Measurements from ENCODE around the gene LRCH1.

The LRCH1 gene

GRCh38 chr13:46771693-46772092 lies 218.7 kb downstream of the LRCH1 start:
- no peaks in the 10 kb centered on the region for H3K4me1 Mint-ChIP-seq (ENCODE audit: low read depth)
- H3K27ac Mint-ChIP-seq: no peak overlapping the region
- H3K4me3 Mint-ChIP-seq: no peak overlapping the region
- no peaks in the 10 kb centered on the region for H3K27me3 Mint-ChIP-seq (ENCODE audit: low read depth)
- DNase-seq (ENCODE audit: low spot score): no peak
- no peaks in the 10 kb centered on the region for H3K9me3 Mint-ChIP-seq
- peaks cover 44% of the 10 kb centered on the region for H3K36me3 Mint-ChIP-seq (ENCODE audit: low read depth)

GRCh38 chr13:46773541-46773940 lies 220.6 kb downstream of the LRCH1 start:
- Mint-ChIP-seq H3K4me3 (no peak overlapping the region), H3K36me3 (ENCODE audit: low read depth) (peaks cover 51% of the 10 kb centered on the region)

GRCh38 chr13:46775385-46776107 lies 222.6 kb downstream of the LRCH1 start:
- Mint-ChIP-seq H3K27ac (no peak overlapping the region), H3K4me1 (ENCODE audit: low read depth) (peaks cover 2% of the 10 kb centered on the region), H3K36me3 (ENCODE audit: low read depth) (peaks cover 48% of the 10 kb centered on the region), H3K9me3 (no peaks in the 10 kb centered on the region), H3K27me3 (ENCODE audit: low read depth) (no peaks in the 10 kb centered on the region), H3K4me3 (no peak overlapping the region)
- no peak for DNase-seq (ENCODE audit: low spot score)

More at GRCh38 chr13:46773541-46773940, 220.6 kb downstream of the LRCH1 start:
- Mint-ChIP-seq H3K9me3 (no peaks in the 10 kb centered on the region), H3K27ac (no peak overlapping the region), H3K27me3 (ENCODE audit: low read depth) (no peaks in the 10 kb centered on the region), H3K4me1 (ENCODE audit: low read depth) (peaks cover 2% of the 10 kb centered on the region)
- DNase-seq (ENCODE audit: low spot score): no peak

- H3K27ac Mint-ChIP-seq: peak overlapping the region; percentile 27
- no peaks in the 10 kb centered on the region for H3K27me3 Mint-ChIP-seq (ENCODE audit: low read depth)
- no peaks in the 10 kb centered on the region for H3K9me3 Mint-ChIP-seq
- peaks cover 8% of the 10 kb centered on the region for H3K4me1 Mint-ChIP-seq (ENCODE audit: low read depth)
- no peak overlapping the region for H3K4me3 Mint-ChIP-seq
- peaks cover 46% of the 10 kb centered on the region for H3K36me3 Mint-ChIP-seq (ENCODE audit: low read depth)
- DNase-seq (ENCODE audit: low spot score): no peak
These were observed 225.1 kb downstream of the LRCH1 start for GRCh38 chr13:46778095-46778494.

- no peak overlapping the region for H3K27ac Mint-ChIP-seq
- peaks cover 9% of the 10 kb centered on the region for H3K4me1 Mint-ChIP-seq (ENCODE audit: low read depth)
- H3K9me3 Mint-ChIP-seq: no peaks in the 10 kb centered on the region
- H3K36me3 Mint-ChIP-seq (ENCODE audit: low read depth): peaks cover 41% of the 10 kb centered on the region
- H3K4me3 Mint-ChIP-seq: no peak overlapping the region
- no peak for DNase-seq (ENCODE audit: low spot score)
- H3K27me3 Mint-ChIP-seq (ENCODE audit: low read depth): no peaks in the 10 kb centered on the region
These were observed 225.9 kb downstream of the LRCH1 start for GRCh38 chr13:46778890-46779289.

GRCh38 chr13:46782066-46782465 lies 229.1 kb downstream of the LRCH1 start:
- H3K4me1 Mint-ChIP-seq (ENCODE audit: low read depth): peaks cover 9% of the 10 kb centered on the region
- H3K27me3 Mint-ChIP-seq (ENCODE audit: low read depth): no peaks in the 10 kb centered on the region
- peaks cover 50% of the 10 kb centered on the region for H3K36me3 Mint-ChIP-seq (ENCODE audit: low read depth)
- no peak overlapping the region for H3K4me3 Mint-ChIP-seq
- no peak for DNase-seq (ENCODE audit: low spot score)
- no peak overlapping the region for H3K27ac Mint-ChIP-seq
- H3K9me3 Mint-ChIP-seq: no peaks in the 10 kb centered on the region

- Mint-ChIP-seq H3K27me3 (ENCODE audit: low read depth) (no peaks in the 10 kb centered on the region), H3K9me3 (no peaks in the 10 kb centered on the region), H3K4me3 (no peak overlapping the region), H3K36me3 (ENCODE audit: low read depth) (peaks cover 51% of the 10 kb centered on the region), H3K4me1 (ENCODE audit: low read depth) (peaks cover 9% of the 10 kb centered on the region), H3K27ac (no peak overlapping the region)
- DNase-seq (ENCODE audit: low spot score): no peak
These were observed 229.7 kb downstream of the LRCH1 start for GRCh38 chr13:46782691-46783090.

GRCh38 chr13:46783504-46783903 lies 230.5 kb downstream of the LRCH1 start:
- Mint-ChIP-seq H3K4me3 (no peak overlapping the region), H3K27ac (no peak overlapping the region), H3K36me3 (ENCODE audit: low read depth) (peaks cover 49% of the 10 kb centered on the region), H3K27me3 (ENCODE audit: low read depth) (no peaks in the 10 kb centered on the region), H3K9me3 (no peaks in the 10 kb centered on the region), H3K4me1 (ENCODE audit: low read depth) (peaks cover 12% of the 10 kb centered on the region)
- DNase-seq (ENCODE audit: low spot score): no peak

GRCh38 chr13:46795321-46795720 lies 242.4 kb downstream of the LRCH1 start:
- DNase-seq (ENCODE audit: low spot score): no peak
- Mint-ChIP-seq H3K4me3 (peak overlapping the region; percentile 100), H3K27ac (no peak overlapping the region), H3K4me1 (ENCODE audit: low read depth) (peaks cover 31% of the 10 kb centered on the region), H3K36me3 (ENCODE audit: low read depth) (peaks cover 20% of the 10 kb centered on the region), H3K9me3 (no peaks in the 10 kb centered on the region), H3K27me3 (ENCODE audit: low read depth) (no peaks in the 10 kb centered on the region)

GRCh38 chr13:46796129-46796514 lies 243.2 kb downstream of the LRCH1 start:
- peaks cover 2% of the 10 kb centered on the region for H3K27me3 Mint-ChIP-seq (ENCODE audit: low read depth)
- H3K36me3 Mint-ChIP-seq (ENCODE audit: low read depth): peaks cover 12% of the 10 kb centered on the region
- no peaks in the 10 kb centered on the region for H3K9me3 Mint-ChIP-seq
- H3K4me1 Mint-ChIP-seq (ENCODE audit: low read depth): peaks cover 31% of the 10 kb centered on the region
- DNase-seq (ENCODE audit: low spot score): no peak
- peak overlapping the region; percentile 100 for H3K4me3 Mint-ChIP-seq
- peak overlapping the region; percentile 99 for H3K27ac Mint-ChIP-seq

- Mint-ChIP-seq H3K4me3 (peak within 1 kb of the TSS; percentile 100), H3K27ac (peak within 1 kb of the TSS; percentile 99), H3K36me3 (ENCODE audit: low read depth) (peaks cover 12% of the 10 kb centered on the region), H3K9me3 (no peaks in the 10 kb centered on the region), H3K4me1 (ENCODE audit: low read depth) (peaks cover 31% of the 10 kb centered on the region), H3K27me3 (ENCODE audit: low read depth) (peaks cover 2% of the 10 kb centered on the region)
- peak; percentile 90 for DNase-seq (ENCODE audit: low spot score)
These were observed 243.8 kb downstream of the LRCH1 start, which contains the start of gene ESD for GRCh38 chr13:46796515-46797474. Gene ESD, minus strand, starts transcription at chr13:46797161. Its CDS starts 5,748 bp downstream, at chr13:46791413.

GRCh38 chr13:46797501-46798237 lies 244.7 kb downstream of the LRCH1 start:
- Mint-ChIP-seq H3K27me3 (ENCODE audit: low read depth) (peaks cover 2% of the 10 kb centered on the region), H3K36me3 (ENCODE audit: low read depth) (peaks cover 12% of the 10 kb centered on the region), H3K4me1 (ENCODE audit: low read depth) (peaks cover 31% of the 10 kb centered on the region), H3K4me3 (peak overlapping the region; percentile 100), H3K9me3 (no peaks in the 10 kb centered on the region), H3K27ac (peak overlapping the region; percentile 99)
- DNase-seq (ENCODE audit: low spot score): no peak

GRCh38 chr13:46799139-46799538 lies 246.2 kb downstream of the LRCH1 start:
- H3K4me1 Mint-ChIP-seq (ENCODE audit: low read depth): peaks cover 24% of the 10 kb centered on the region
- H3K36me3 Mint-ChIP-seq (ENCODE audit: low read depth): peaks cover 10% of the 10 kb centered on the region
- no peak overlapping the region for H3K27ac Mint-ChIP-seq
- no peaks in the 10 kb centered on the region for H3K9me3 Mint-ChIP-seq
- no peak overlapping the region for H3K4me3 Mint-ChIP-seq
- no peak for DNase-seq (ENCODE audit: low spot score)
- peaks cover 6% of the 10 kb centered on the region for H3K27me3 Mint-ChIP-seq (ENCODE audit: low read depth)
